GM21737 (cell line): ENCODE results near the gene GATA6.

ENCODE experiments used
- ATAC-seq: cut with Tn5 transposase; IDR thresholded peaks from one replicate; pipeline ENCODE4 v1.9.1; 2021; ENCODE audit warnings: mild to moderate bottlenecking, moderate library complexity; ENCODE audit not compliant: unreplicated experiment

GATA6 gene

GRCh38 chr18:22233266-22233665 is 63.9 kb downstream of the GATA6 start:
- ATAC-seq, result no peak

- no peak for ATAC-seq
Measured at GRCh38 chr18:22238036-22238435, 68.6 kb downstream of the GATA6 start.

DNA sequence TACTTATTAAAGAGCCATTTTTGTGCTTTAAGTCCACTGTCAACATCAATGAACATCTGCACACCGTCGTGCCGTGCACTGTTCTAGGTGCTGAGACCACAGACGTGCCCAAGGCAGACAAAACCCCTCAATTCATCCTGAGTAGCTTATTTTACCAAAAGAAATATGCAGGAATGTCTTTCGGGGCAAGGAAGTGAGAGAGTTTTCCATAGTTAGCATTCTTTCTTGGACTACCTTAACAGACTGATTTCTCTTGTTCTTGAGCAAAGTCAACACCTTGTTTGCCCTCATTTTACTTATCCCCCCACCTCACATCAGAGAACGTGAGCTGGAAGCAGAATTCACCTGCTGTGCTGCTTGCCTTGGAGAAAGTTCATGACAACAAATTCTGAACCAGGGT is 69.3 kb downstream of the GATA6 start:
- no peak for ATAC-seq

DNA sequence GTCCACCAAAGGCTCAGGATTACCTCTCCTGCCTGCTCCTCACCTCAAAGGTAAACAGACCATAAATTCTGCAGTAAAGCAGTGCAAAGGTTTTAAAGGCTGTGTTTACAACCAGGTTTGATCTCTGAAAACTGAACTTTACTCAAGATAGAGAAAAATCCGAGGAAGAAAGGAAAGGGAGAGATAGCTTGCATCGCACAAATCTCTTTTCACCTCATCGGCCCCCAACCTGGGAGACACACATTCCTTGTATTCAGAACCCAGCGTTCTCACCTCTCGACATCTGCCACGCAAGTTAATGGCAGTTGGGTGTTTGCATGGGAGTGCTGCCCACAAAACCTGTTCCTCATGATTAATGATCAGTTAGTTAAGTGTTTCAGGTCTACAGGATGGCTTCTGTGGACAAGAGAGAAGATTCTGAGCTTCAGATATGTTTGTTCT is 72.6 kb downstream of the GATA6 start:
- ATAC-seq, result no peak

- ATAC-seq, result no peak
Measured at GRCh38 chr18:22243513-22243912, 74.1 kb downstream of the GATA6 start.

- ATAC-seq, result no peak
Measured at GRCh38 chr18:22250026-22250425, 80.6 kb downstream of the GATA6 start.

DNA sequence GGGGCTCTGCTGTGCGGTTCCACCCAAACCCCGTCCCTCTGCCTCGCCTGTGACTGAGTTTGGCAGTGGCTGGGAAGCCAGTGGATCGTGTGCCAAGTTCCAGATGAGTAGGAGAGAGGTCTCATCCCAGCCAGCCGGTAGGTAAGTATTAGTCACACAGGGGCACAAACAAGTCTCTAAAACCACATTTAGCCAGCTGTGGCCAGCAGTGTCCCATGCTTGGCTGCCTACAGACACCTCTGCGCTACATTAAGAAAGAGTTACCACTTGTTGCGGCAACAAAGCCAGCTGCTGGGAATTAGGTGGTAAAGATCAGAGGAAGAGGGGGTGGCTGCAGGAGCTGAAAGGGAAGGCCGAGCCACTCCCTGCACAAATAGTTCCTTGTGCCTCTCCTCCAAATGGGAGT is 81.2 kb downstream of the GATA6 start:
- no peak for ATAC-seq
